ENCODE results near the gene KIAA0586. TPM values are rescaled to one million over a fixed set of nuclear protein-coding genes. Genes with fewer than 3 reads are reported as not detected.
"Not testable (repeated sequence)": the region's sequence is repeated elsewhere in the genome, so short reads cannot be mapped to it uniquely, and the experiment has no call there.

The KIAA0586 gene
- total and polyA plus RNA-seq, 7 experiments from 2014 or later: 26.4 to 52.5 (median 33.1) TPM

DNA sequence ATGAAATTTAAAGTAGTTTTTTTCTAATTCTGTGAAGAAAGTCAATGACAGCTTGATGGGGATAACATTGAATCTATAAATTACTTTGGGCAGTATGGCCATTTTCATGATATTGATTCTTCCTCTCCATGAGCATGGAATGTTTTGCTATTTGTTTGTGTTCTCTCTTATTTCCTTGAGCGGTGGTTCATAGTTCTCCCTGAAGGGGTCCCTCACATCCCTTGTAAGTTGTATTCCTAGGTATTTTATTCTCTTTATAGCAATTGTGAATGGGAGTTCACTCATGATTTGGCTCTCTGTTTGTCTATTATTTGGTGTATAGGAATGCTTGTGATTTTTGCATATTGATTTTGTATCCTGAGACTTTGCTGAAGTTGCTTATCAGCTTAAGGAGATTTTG is 153.9 kb downstream of the KIAA0586 start:
- CTCF ChIA-PET; DNase-seq; H3K9me3 ChIP-seq (ENCODE audit: control insufficient read depth in 2 of 3, low read length in 3 of 3); H3K4me1 ChIP-seq (ENCODE audit: control insufficient read depth in 2 of 2, insufficient read depth in 2 of 2, low read length in 2 of 2); H3K4me3 Mint-ChIP-seq; H3K36me3 ChIP-seq (ENCODE audit: control insufficient read depth in 2 of 3, insufficient read depth in 3 of 3, low read length in 3 of 3); H3K27ac Mint-ChIP-seq; H3K4me1 Mint-ChIP-seq; H3K27ac ChIP-seq (ENCODE audit: low read depth, low read length); H3K4me3 ChIP-seq (ENCODE audit: low read length); intact Hi-C loops (cut with micrococcal nuclease); H3K27me3 ChIP-seq (ENCODE audit: control insufficient read depth in 2 of 2, insufficient read depth in 2 of 2, low read length in 2 of 2); ATAC-seq; H3K27me3 Mint-ChIP-seq: not testable (repeated sequence)
- POLR2A ChIA-PET: interaction anchor here (1.1 kb wide), 1 partner anchor 54 kb away, joined by 3 read pairs; no protein-coding TSS in a partner anchor
- H3K36me3 Mint-ChIP-seq: peaks cover 0 to 14% (median 0%) of the 10 kb centered on the region in 5 donors
- peaks cover 0 to 10% (median 3%) of the 10 kb centered on the region in 11 donors for H3K9me3 Mint-ChIP-seq

GRCh38 chr14:58584383-58584782 is 156.9 kb downstream of the KIAA0586 start:
- H3K36me3 ChIP-seq (ENCODE audit: control insufficient read depth in 2 of 3, insufficient read depth in 3 of 3, low read length in 3 of 3): no peaks in the 10 kb centered on the region
- intact Hi-C loops (cut with micrococcal nuclease): no loop called here
- ChIA-PET CTCF (interaction anchor here (0.7 kb wide), 1 partner anchor 10 kb away, joined by 3 read pairs; no protein-coding TSS in a partner anchor), POLR2A (no interaction called here)
- Mint-ChIP-seq H3K27me3 (peaks cover 0 to 9% (median 2%) of the 10 kb centered on the region in 5 donors), H3K27ac (no peak overlapping the region), H3K36me3 (peaks cover 0 to 14% (median 0%) of the 10 kb centered on the region in 5 donors), H3K9me3 (peaks cover 0 to 10% (median 3%) of the 10 kb centered on the region in 11 donors), H3K4me3 (no peak overlapping the region), H3K4me1 (peaks cover 0 to 11% (median 6%) of the 10 kb centered on the region in 7 donors)
- ATAC-seq: no peak
- no peak overlapping the region for H3K27ac ChIP-seq (ENCODE audit: low read depth, low read length)
- H3K4me1 ChIP-seq (ENCODE audit: control insufficient read depth in 2 of 2, insufficient read depth in 2 of 2, low read length in 2 of 2): no peaks in the 10 kb centered on the region
- H3K27me3 ChIP-seq (ENCODE audit: control insufficient read depth in 2 of 2, insufficient read depth in 2 of 2, low read length in 2 of 2): no peaks in the 10 kb centered on the region
- no peak overlapping the region for H3K4me3 ChIP-seq (ENCODE audit: low read length)
- DNase-seq: no peak
- H3K9me3 ChIP-seq (ENCODE audit: control insufficient read depth in 2 of 3, low read length in 3 of 3): no peaks in the 10 kb centered on the region

GRCh38 chr14:58587271-58587670 is 159.8 kb downstream of the KIAA0586 start:
- ChIA-PET CTCF (interaction anchor here (0.7 kb wide), 1 partner anchor 51 kb away, joined by 3 read pairs; no protein-coding TSS in a partner anchor), POLR2A (no interaction called here)
- Mint-ChIP-seq H3K4me1 (peaks cover 0 to 11% (median 6%) of the 10 kb centered on the region in 7 donors), H3K27ac (no peak overlapping the region), H3K4me3 (no peak overlapping the region), H3K27me3 (peaks cover 0 to 12% (median 7%) of the 10 kb centered on the region in 5 donors), H3K9me3 (peaks cover 0 to 9% (median 2%) of the 10 kb centered on the region in 11 donors), H3K36me3 (peaks cover 0 to 14% (median 0%) of the 10 kb centered on the region in 5 donors)
- no peaks in the 10 kb centered on the region for H3K36me3 ChIP-seq (ENCODE audit: control insufficient read depth in 2 of 3, insufficient read depth in 3 of 3, low read length in 3 of 3)
- no peaks in the 10 kb centered on the region for H3K9me3 ChIP-seq (ENCODE audit: control insufficient read depth in 2 of 3, low read length in 3 of 3)
- no peak overlapping the region for H3K27ac ChIP-seq (ENCODE audit: low read depth, low read length)
- H3K4me3 ChIP-seq (ENCODE audit: low read length): no peak overlapping the region
- intact Hi-C loops (cut with micrococcal nuclease): no loop called here
- H3K4me1 ChIP-seq (ENCODE audit: control insufficient read depth in 2 of 2, insufficient read depth in 2 of 2, low read length in 2 of 2): no peaks in the 10 kb centered on the region
- no peak for ATAC-seq
- DNase-seq: no peak
- H3K27me3 ChIP-seq (ENCODE audit: control insufficient read depth in 2 of 2, insufficient read depth in 2 of 2, low read length in 2 of 2): no peaks in the 10 kb centered on the region

DNA sequence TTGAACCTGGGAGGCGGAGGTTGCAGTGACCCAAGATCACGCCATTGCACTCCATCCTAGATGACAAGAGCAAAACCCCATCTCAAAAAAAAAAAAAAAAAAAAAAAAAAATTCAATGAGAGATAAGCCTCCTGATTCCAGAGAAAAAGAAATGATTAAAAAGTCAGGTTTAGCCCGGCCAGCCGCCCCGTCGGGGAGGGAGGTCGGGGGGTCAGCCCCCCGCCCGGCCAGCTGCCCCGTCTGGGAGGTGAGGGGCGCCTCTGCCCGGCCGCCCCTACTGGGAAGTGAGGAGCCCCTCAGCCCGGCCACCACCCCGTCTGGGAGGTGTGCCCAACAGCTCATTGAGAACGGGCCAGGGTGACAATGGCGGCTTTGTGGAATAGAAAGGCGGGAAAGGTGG is 160.8 kb downstream of the KIAA0586 start:
- CTCF ChIA-PET; H3K9me3 ChIP-seq (ENCODE audit: control insufficient read depth in 2 of 3, low read length in 3 of 3); H3K4me1 ChIP-seq (ENCODE audit: control insufficient read depth in 2 of 2, insufficient read depth in 2 of 2, low read length in 2 of 2); intact Hi-C loops (cut with micrococcal nuclease); H3K4me3 Mint-ChIP-seq; H3K27ac ChIP-seq (ENCODE audit: low read depth, low read length); H3K27ac Mint-ChIP-seq; H3K27me3 ChIP-seq (ENCODE audit: control insufficient read depth in 2 of 2, insufficient read depth in 2 of 2, low read length in 2 of 2); ATAC-seq; H3K9me3 Mint-ChIP-seq; POLR2A ChIA-PET; H3K4me3 ChIP-seq (ENCODE audit: low read length); DNase-seq; H3K36me3 Mint-ChIP-seq; H3K36me3 ChIP-seq (ENCODE audit: control insufficient read depth in 2 of 3, insufficient read depth in 3 of 3, low read length in 3 of 3): not testable (repeated sequence)
- H3K4me1 Mint-ChIP-seq: peaks cover 0 to 11% (median 6%) of the 10 kb centered on the region in 7 donors
- H3K27me3 Mint-ChIP-seq: peaks cover 0 to 15% (median 7%) of the 10 kb centered on the region in 5 donors

DNA sequence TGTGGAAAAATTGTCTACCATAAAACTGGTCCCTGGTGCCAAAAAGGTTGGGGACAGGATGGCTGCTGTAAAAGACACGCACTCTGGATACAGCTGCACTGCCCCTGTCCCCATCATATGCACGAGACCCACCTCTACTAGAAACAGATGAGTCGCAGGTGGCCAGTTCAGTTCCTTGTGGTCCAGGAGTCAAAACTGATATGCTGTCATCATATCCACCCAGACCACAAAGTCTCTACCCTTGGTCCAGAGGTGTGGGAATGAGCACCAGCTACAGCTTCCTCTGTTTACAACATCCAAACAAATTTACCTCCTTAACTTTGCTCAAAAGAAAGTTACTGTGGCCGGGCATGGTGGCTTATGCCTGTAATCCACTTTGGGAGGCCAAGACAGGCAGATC is 166.5 kb downstream of the KIAA0586 start:
- no peak for DNase-seq
- POLR2A ChIA-PET: interaction anchor here (1.0 kb wide), 1 partner anchor 24 kb away, joined by 4 read pairs; no protein-coding TSS in a partner anchor
- H3K4me1 ChIP-seq (ENCODE audit: control insufficient read depth in 2 of 2, insufficient read depth in 2 of 2, low read length in 2 of 2): peaks cover 0 to 35% of the 10 kb centered on the region in 2 donors
- H3K4me3 Mint-ChIP-seq: no peak overlapping the region
- no peak overlapping the region for H3K27ac ChIP-seq (ENCODE audit: low read depth, low read length)
- ATAC-seq: no peak
- intact Hi-C loops (cut with micrococcal nuclease): no loop called here
- H3K9me3 ChIP-seq (ENCODE audit: control insufficient read depth in 2 of 3, low read length in 3 of 3): no peaks in the 10 kb centered on the region
- H3K36me3 Mint-ChIP-seq: peaks cover 0 to 4% (median 0%) of the 10 kb centered on the region in 5 donors
- no peak overlapping the region for H3K27ac Mint-ChIP-seq
- CTCF ChIA-PET: no interaction called here
- H3K4me1 Mint-ChIP-seq: peaks cover 10 to 39% (median 38%) of the 10 kb centered on the region in 7 donors
- H3K27me3 Mint-ChIP-seq: peaks cover 0 to 15% (median 0%) of the 10 kb centered on the region in 5 donors
- no peak overlapping the region for H3K4me3 ChIP-seq (ENCODE audit: low read length)
- H3K9me3 Mint-ChIP-seq: peaks cover 0 to 4% (median 0%) of the 10 kb centered on the region in 11 donors
- no peaks in the 10 kb centered on the region for H3K27me3 ChIP-seq (ENCODE audit: control insufficient read depth in 2 of 2, insufficient read depth in 2 of 2, low read length in 2 of 2)
- H3K36me3 ChIP-seq (ENCODE audit: control insufficient read depth in 2 of 3, insufficient read depth in 3 of 3, low read length in 3 of 3): no peaks in the 10 kb centered on the region

DNA sequence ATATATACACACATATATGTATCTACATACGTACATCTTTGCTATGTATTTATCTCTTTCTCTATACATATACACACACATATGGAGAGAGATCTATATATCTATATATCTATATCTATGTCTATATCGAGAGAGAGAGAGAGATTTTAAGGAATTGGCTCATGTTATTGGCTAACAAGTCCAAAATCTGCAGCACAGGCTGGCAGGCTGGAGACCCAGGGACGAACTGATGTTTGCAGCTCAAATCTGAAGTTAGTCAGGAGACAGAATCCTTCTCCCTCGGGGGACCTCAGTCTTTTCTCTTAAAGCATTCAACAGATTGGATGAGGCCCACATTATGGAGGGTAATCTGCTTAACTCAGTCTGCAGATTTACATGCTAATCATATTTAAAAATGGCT is 169.5 kb downstream of the KIAA0586 start:
- Mint-ChIP-seq H3K9me3 (peaks cover 0 to 4% (median 0%) of the 10 kb centered on the region in 11 donors), H3K36me3 (peaks cover 0 to 4% (median 0%) of the 10 kb centered on the region in 5 donors), H3K4me3 (peak overlapping the region in 3 of 10 donors; percentile 48 to 78 (median 65)), H3K4me1 (peaks cover 15 to 59% (median 47%) of the 10 kb centered on the region in 7 donors), H3K27me3 (peaks cover 0 to 7% (median 0%) of the 10 kb centered on the region in 5 donors), H3K27ac (no peak overlapping the region)
- no peak for DNase-seq
- H3K27ac ChIP-seq (ENCODE audit: low read depth, low read length): no peak overlapping the region
- ATAC-seq: no peak
- CTCF ChIA-PET: interaction anchor here (4.1 kb wide), 1 partner anchor 41 kb away, joined by 28 read pairs; the partner anchor contains the start of gene DACT1
- no peaks in the 10 kb centered on the region for H3K9me3 ChIP-seq (ENCODE audit: control insufficient read depth in 2 of 3, low read length in 3 of 3)
- POLR2A ChIA-PET: interaction anchor here (1.5 to 2.3 kb wide), 4 partner anchors 28 to 41 kb away, joined by 3 to 14 read pairs (median 6); partner anchors contain the start of gene DACT1
- H3K36me3 ChIP-seq (ENCODE audit: control insufficient read depth in 2 of 3, insufficient read depth in 3 of 3, low read length in 3 of 3): no peaks in the 10 kb centered on the region
- intact Hi-C loops (cut with micrococcal nuclease): loop anchor here (5.0 kb wide), 2 partner anchors 40 kb away; partner anchors contain the start of gene DACT1 (in 1 of the 2)
- no peak overlapping the region for H3K4me3 ChIP-seq (ENCODE audit: low read length)
- peaks cover 0 to 46% of the 10 kb centered on the region in 2 donors for H3K4me1 ChIP-seq (ENCODE audit: control insufficient read depth in 2 of 2, insufficient read depth in 2 of 2, low read length in 2 of 2)
- no peaks in the 10 kb centered on the region for H3K27me3 ChIP-seq (ENCODE audit: control insufficient read depth in 2 of 2, insufficient read depth in 2 of 2, low read length in 2 of 2)
